GM12891 (cell line): ENCODE data around the gene TPSAB1.

Experiments used
- POLR2A ChIP-seq: IDR thresholded peaks from 2 replicates; pipeline ENCODE4 v1.6.1; 2011; ENCODE audit warnings: low read depth, low read length, control low read depth
- POLR2AphosphoS5 ChIP-seq: IDR thresholded peaks from 2 replicates; pipeline ENCODE4 v1.6.1; 2011; ENCODE audit warnings: low read depth, low read length, control low read depth
- SPI1 ChIP-seq: IDR thresholded peaks from 2 replicates; pipeline ENCODE4 v1.6.1; 2011; ENCODE audit warnings: low read depth, low read length, control low read depth
- TAF1 ChIP-seq: IDR thresholded peaks from 2 replicates; pipeline ENCODE4 v1.6.1; 2011; ENCODE audit warnings: low read depth, low read length, control low read depth

GRCh38 chr16:1214719-1215118 lies 25.8 kb upstream of the TPSAB1 start:
- TF ChIP-seq POLR2AphosphoS5 (no peak), POLR2A (no peak), SPI1 (no peak), TAF1 (no peak)
